ENCODE data around the gene MRPS31. TPM values are rescaled to one million over a fixed set of nuclear protein-coding genes. Genes with fewer than 3 reads are reported as not detected.

MRPS31 gene
- total and polyA plus RNA-seq, 10 of the 15 experiments (the other 5 are each of a cell fraction or from before 2014, with no cell fraction given), result 20.3 to 60.9 (median 43.1) TPM

GRCh38 chr13:40770609-40770933, 419 bp downstream of the MRPS31 start:
- TSS peak; percentile 81 for BruUV-seq (replicated peaks)
- ChIA-PET CTCF (no interaction called here), SMC1A (ENCODE audit: uncharacterized antibody, unreplicated experiment) (interaction anchor here (1.0 to 1.2 kb wide), 2 partner anchors 14 to 710 kb away, joined by 3 to 4 read pairs; no protein-coding TSS in a partner anchor)

GRCh38 chr13:40769970-40770369, 1.0 kb downstream of the MRPS31 start:
- in situ Hi-C loops (cut with MboI), result no loop called here
- peaks cover 28% of the 10 kb centered on the region for H3K79me2 ChIP-seq (ENCODE audit: control insufficient read depth, insufficient read depth, low read length)
- no peak for FAIRE-seq
- WGBS (ENCODE audit: insufficient coverage, insufficient replicate concordance, low lambda C conversion rate, missing lambda C conversion rate), result 89% methylated on average over 6 of the region's 6 CpGs
- H4K20me1 ChIP-seq (ENCODE audit: control insufficient read depth, insufficient read depth), result no peaks in the 10 kb centered on the region
- no peak for ATAC-seq
- H3K27me3 ChIP-seq (replicated peaks in 1 of 2; ENCODE audit: control insufficient read depth in 2 of 2, insufficient read depth in 2 of 2, low read length in 1 of 2), result no peaks in the 10 kb centered on the region
- H3K27ac ChIP-seq (ENCODE audit: control insufficient read depth, insufficient read depth), result peak overlapping the region; percentile 94
- H3K9me3 ChIP-seq (replicated peaks; ENCODE audit: control insufficient read depth, insufficient read depth, low read length), result no peaks in the 10 kb centered on the region
- H2AFZ ChIP-seq (ENCODE audit: control insufficient read depth, low read depth, low read length), result no peak overlapping the region
- H3K36me3 ChIP-seq (ENCODE audit: control insufficient read depth in 2 of 2, insufficient read depth in 2 of 2, low read length in 1 of 2), result peaks cover 0 to 2% of the 10 kb centered on the region in 2 experiments; a peak in 1 of 4 replicates
- H3K4me2 ChIP-seq (ENCODE audit: control insufficient read depth, insufficient read depth), result peak overlapping the region; percentile 97
- ChIA-PET POLR2A (interaction anchor here (0.6 kb wide), 1 partner anchor 53 kb away, joined by 4 read pairs; no protein-coding TSS in a partner anchor), SMC1A (ENCODE audit: uncharacterized antibody, unreplicated experiment) (interaction anchor here (1.0 to 1.2 kb wide), 2 partner anchors 13 to 710 kb away, joined by 3 to 4 read pairs; no protein-coding TSS in a partner anchor), RAD21 (ENCODE audit: unreplicated experiment) (no interaction called here), CTCF (no interaction called here)
- H3K4me3 ChIP-seq, result peak overlapping the region; percentile 80
- intact Hi-C loops (cut with micrococcal nuclease; ENCODE audit: unreplicated experiment), result loop anchor here (10.0 kb wide), 1 partner anchor 985 kb away; no protein-coding TSS in a partner anchor
- BruUV-seq (replicated peaks), result no TSS peak
- no peak for DNase-seq (ENCODE audit: low read depth, low spot score)
- peak; percentile 83 for TF ChIP-seq ATF7 (IDR thresholded peaks at IDR 0.05; ENCODE audit: low read depth)
- no peak for TF ChIP-seq POLR2AphosphoS5 (IDR thresholded peaks at IDR 0.05; ENCODE audit: low read length)
- TF ChIP-seq ZNF207 (IDR thresholded peaks at IDR 0.05; ENCODE audit: borderline replicate concordance), result no peak
- TF ChIP-seq POLR2AphosphoS2 (IDR thresholded peaks at IDR 0.05; ENCODE audit: low read depth, low read length), result no peak
- TF ChIP-seq ELK1 (IDR thresholded peaks at IDR 0.05; ENCODE audit: low read depth, low read length), result no peak
- TF ChIP-seq SUZ12 (IDR thresholded peaks at IDR 0.05; ENCODE audit: unreplicated experiment), result no peak
- peak overlapping the region; percentile 88; the same call in 1 of the 2 replicates for H3K9ac ChIP-seq (ENCODE audit: control insufficient read depth, insufficient read depth, low read length)
- H3K4me1 ChIP-seq (ENCODE audit: control insufficient read depth, insufficient read depth, low read length), result 0 out of 2 replicates have a peak, but pooled peaks cover 3% of the 10 kb centered on the region

More at GRCh38 chr13:40770609-40770933, 419 bp downstream of the MRPS31 start:
- Histone ChIP-seq H3K79me2 (ENCODE audit: control insufficient read depth, insufficient read depth, low read length) (peaks cover 26% of the 10 kb centered on the region), H3K9ac (ENCODE audit: control insufficient read depth, insufficient read depth, low read length) (peak overlapping the region; percentile 88), H3K36me3 (ENCODE audit: control insufficient read depth in 2 of 2, insufficient read depth in 2 of 2, low read length in 1 of 2) (0 out of 4 replicates have a peak, but pooled peaks cover 0 to 2% of the 10 kb centered on the region in 2 experiments), H2AFZ (ENCODE audit: control insufficient read depth, low read depth, low read length) (peak overlapping the region; percentile 98), H3K27ac (ENCODE audit: control insufficient read depth, insufficient read depth) (peak overlapping the region; percentile 94), H3K4me1 (ENCODE audit: control insufficient read depth, insufficient read depth, low read length) (0 out of 2 replicates have a peak, but pooled peaks cover 3% of the 10 kb centered on the region), H3K4me2 (ENCODE audit: control insufficient read depth, insufficient read depth) (peak overlapping the region; percentile 97), H3K27me3 (replicated peaks in 1 of 2; ENCODE audit: control insufficient read depth in 2 of 2, insufficient read depth in 2 of 2, low read length in 1 of 2) (no peaks in the 10 kb centered on the region), H4K20me1 (ENCODE audit: control insufficient read depth, insufficient read depth) (no peaks in the 10 kb centered on the region), H3K9me3 (replicated peaks; ENCODE audit: control insufficient read depth, insufficient read depth, low read length) (no peaks in the 10 kb centered on the region), H3K4me3 (peak overlapping the region; percentile 80)
- no peak for TF ChIP-seq RAD21 (IDR thresholded peaks at IDR 0.05; ENCODE audit: insufficient read depth, low read depth, low read length)
- ChIA-PET POLR2A (no interaction called here), RAD21 (ENCODE audit: unreplicated experiment) (interaction anchor here (0.6 kb wide), 1 partner anchor 141 kb away, joined by 3 read pairs; no protein-coding TSS in a partner anchor)
- DNase-seq (ENCODE audit: low read depth, low spot score) (no peak), ATAC-seq (no peak), FAIRE-seq (no peak)
- in situ Hi-C loops (cut with MboI) (no loop called here), intact Hi-C loops (cut with micrococcal nuclease; ENCODE audit: unreplicated experiment) (loop anchor here (10.0 kb wide), 1 partner anchor 986 kb away; no protein-coding TSS in a partner anchor)
- WGBS (ENCODE audit: insufficient coverage, insufficient replicate concordance, low lambda C conversion rate, missing lambda C conversion rate), result 2% methylated on average over 9 of the region's 9 CpGs
